HG03521 (cell line): ENCODE measurements around the gene PHPT1.
"Not testable (repeated sequence)": the region's sequence is repeated elsewhere in the genome, so short reads cannot be mapped to it uniquely, and the experiment has no call there.

Source experiments
- ATAC-seq: cut with Tn5 transposase; IDR thresholded peaks from one replicate; pipeline ENCODE4 v1.9.1; 2021; ENCODE audit warnings: mild to moderate bottlenecking, moderate library complexity; ENCODE audit not compliant: unreplicated experiment

PHPT1 gene

GRCh38 chr9:136823136-136824046, 25.8 kb upstream of the PHPT1 start:
- no peak for ATAC-seq

- no peak for ATAC-seq
These were observed 24.5 kb upstream of the PHPT1 start for GRCh38 chr9:136824496-136825225.

GRCh38 chr9:136825295-136826187, 23.7 kb upstream of the PHPT1 start:
- no peak for ATAC-seq

GRCh38 chr9:136826188-136826541, 23.0 kb upstream of the PHPT1 start:
- ATAC-seq, result no peak

- no peak for ATAC-seq
These were observed 22.3 kb upstream of the PHPT1 start for GRCh38 chr9:136826703-136827582.

GRCh38 chr9:136827794-136828473, 21.3 kb upstream of the PHPT1 start:
- no peak for ATAC-seq

GRCh38 chr9:136828474-136829140, 20.6 kb upstream of the PHPT1 start:
- no peak for ATAC-seq

GRCh38 chr9:136829412-136829811, 19.8 kb upstream of the PHPT1 start:
- ATAC-seq, result no peak

GRCh38 chr9:136829981-136830885, 19.0 kb upstream of the PHPT1 start:
- no peak for ATAC-seq

- no peak for ATAC-seq
These were observed 18.0 kb upstream of the PHPT1 start for GRCh38 chr9:136831002-136831719.

- no peak for ATAC-seq
These were observed 17.5 kb upstream of the PHPT1 start for GRCh38 chr9:136831720-136832104.

GRCh38 chr9:136832581-136832980, 16.6 kb upstream of the PHPT1 start:
- ATAC-seq, result no peak

- not testable (repeated sequence) for ATAC-seq
These were observed 15.7 kb upstream of the PHPT1 start for GRCh38 chr9:136833381-136834048.

- no peak for ATAC-seq
These were observed 13.9 kb upstream of the PHPT1 start for GRCh38 chr9:136835162-136835931.

GRCh38 chr9:136835932-136836904, 13.0 kb upstream of the PHPT1 start:
- ATAC-seq, result no peak
